GM20431 (cell line): Measurements from ENCODE around the gene KCNIP2.

Source experiments
- in situ Hi-C: fragments of 300-500 bp; cut with MseI, MboI; formaldehyde crosslinking; loops from one replicate; pipeline ENCODE4 v1.15.0; 2020; ENCODE audit warnings: low sequenced_read_pairs; ENCODE audit not compliant: unreplicated experiment

Gene KCNIP2

GRCh38 chr10:101843032-101844021 lies at the start of gene KCNIP2:
Gene KCNIP2, minus strand, starts transcription at chr10:101843800. Its CDS starts 232 bp downstream, at chr10:101843568.
- in situ Hi-C loops = no loop called here

DNA sequence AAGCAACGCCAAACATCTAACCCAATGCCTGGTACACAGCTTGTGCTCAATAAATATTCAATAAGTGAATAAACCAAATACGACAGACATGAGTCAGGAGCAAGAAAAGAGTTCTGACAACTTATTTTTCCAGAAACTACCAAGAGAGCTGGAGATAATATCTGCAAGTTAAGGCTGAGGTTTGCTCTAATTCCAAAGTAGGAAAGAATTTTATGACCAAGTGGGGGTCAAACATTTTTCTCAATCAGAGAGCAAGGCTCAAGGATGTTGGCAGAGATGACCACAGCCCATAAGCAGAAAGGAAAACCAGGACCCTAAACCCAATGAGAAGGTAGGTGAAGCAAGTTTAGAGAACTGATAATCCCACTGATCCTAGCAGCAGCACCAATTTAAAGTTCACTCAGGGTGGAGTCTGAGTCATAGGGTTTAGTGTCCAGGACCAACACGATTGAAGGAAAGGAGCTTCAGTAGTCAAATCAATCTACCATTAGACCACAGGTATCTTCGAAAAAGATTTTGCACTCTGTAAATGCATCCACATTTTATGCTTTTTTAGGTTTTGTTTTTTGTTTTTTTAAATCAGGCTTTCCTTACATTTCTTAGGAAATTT lies 49.3 kb upstream of the KCNIP2 start:
- in situ Hi-C loops = loop anchor here (10.0 kb wide), 1 partner anchor 122 kb away; no protein-coding TSS in a partner anchor

GRCh38 chr10:101889256-101890210 lies 45.9 kb upstream of the KCNIP2 start:
- in situ Hi-C loops = loop anchor here (10.0 kb wide), 1 partner anchor 125 kb away; no protein-coding TSS in a partner anchor

GRCh38 chr10:101888251-101888949 lies 44.8 kb upstream of the KCNIP2 start:
- in situ Hi-C loops = no loop called here

DNA sequence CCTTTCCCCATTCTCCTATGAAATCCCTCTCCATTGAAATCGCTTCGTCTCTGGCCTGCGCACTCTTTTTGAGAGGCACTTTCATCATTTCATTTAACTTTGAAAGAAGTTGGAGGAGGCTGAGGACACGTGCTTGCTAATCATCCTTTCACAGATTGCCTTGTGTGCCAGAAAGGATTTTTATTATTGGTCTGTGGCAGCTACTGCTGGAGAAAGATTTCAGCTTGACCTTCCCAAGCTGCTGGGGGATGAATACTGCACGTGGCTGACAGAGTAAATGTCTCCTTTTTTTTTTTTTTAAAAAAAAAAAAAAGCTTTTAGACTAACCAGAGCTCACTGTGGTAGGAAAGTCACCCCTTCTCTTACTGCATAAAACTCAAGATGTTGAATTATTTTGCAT lies 44.2 kb upstream of the KCNIP2 start:
- in situ Hi-C loops = no loop called here

DNA sequence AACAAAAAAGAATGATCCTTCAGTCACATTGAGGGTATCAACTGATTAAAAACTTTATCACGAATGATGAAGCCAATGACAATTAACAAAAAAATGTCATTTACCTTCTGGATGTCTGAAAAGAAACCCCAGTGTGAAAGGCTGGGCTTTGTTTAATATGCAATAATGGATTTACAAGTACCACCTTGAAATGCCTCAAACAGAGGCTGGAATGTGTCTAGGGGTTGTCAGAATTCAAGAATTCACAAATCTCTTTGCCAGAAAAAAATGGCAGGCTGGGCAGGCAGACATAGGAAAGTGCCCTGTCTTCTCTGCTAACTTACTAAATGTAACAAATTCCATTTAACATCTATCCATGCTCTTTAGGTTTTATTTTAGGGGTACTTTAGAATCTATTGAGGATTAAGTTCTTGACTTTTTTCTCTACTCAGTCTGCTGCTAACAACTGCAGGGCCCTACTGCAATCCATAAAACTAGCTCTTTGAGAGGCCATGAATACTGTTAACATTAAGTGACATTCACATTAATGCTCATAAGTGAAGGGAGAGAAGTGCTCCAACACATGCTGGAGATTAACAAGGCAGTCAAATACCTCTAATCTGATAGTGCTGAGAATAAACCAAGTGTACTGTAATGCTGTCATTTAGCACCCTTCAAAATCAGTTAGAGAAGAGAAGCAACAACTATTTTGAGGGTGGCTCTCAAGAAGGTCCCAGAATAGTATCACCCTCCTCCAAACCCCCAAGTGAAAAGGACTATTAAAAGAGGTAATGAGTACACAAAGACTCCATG lies 43.1 kb upstream of the KCNIP2 start:
- in situ Hi-C loops = no loop called here

DNA sequence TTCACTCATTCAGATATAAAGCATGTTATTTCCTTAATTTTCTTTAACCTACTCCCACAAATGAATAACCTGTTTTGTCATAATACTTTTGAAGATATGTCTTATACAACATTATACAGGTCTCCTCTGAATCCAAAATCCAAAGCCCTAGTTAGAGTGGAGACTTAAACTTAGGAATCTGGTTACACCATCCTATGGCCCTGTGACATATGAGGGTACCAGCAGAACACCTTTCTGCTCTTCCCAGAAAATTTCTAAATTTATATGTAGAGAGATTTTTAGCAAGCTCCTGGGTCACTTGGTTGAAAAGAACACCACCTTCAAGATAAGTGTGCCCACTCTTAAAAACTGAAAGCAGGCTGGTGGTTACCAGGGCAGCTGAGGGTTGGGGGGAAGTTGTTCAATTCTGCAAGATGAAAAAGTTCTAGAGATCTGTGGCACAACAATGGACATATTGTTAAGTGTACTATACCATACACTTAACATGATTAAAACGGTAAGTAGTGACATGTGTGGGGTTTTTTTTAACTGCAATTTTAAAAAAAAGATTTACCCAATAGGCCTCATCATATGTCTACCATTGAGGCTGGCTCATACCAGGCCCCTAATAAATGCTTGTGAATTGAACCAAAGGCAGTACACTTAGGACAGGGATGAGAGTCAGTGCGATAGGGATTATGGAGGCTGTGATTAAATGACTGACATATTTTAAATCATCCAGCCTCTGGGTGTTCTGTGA lies 37.6 kb upstream of the KCNIP2 start:
- in situ Hi-C loops = no loop called here

DNA sequence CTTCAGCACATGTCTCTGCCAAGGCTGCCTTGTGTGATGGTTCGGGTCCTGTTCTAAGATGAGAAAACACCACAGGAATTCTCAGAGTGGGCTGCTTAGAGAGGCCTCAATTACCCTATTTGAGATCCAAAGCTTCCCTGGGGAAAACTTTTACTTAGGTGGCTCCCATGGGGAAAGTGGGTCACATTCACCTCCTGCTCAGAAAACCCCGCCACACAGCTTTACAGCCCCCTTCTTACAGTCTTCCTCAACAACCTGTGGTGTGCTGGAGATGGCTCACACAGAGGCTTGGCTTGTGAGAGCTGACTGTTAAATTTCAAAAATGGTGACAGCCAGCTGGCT lies 36.6 kb upstream of the KCNIP2 start:
- in situ Hi-C loops = no loop called here

DNA sequence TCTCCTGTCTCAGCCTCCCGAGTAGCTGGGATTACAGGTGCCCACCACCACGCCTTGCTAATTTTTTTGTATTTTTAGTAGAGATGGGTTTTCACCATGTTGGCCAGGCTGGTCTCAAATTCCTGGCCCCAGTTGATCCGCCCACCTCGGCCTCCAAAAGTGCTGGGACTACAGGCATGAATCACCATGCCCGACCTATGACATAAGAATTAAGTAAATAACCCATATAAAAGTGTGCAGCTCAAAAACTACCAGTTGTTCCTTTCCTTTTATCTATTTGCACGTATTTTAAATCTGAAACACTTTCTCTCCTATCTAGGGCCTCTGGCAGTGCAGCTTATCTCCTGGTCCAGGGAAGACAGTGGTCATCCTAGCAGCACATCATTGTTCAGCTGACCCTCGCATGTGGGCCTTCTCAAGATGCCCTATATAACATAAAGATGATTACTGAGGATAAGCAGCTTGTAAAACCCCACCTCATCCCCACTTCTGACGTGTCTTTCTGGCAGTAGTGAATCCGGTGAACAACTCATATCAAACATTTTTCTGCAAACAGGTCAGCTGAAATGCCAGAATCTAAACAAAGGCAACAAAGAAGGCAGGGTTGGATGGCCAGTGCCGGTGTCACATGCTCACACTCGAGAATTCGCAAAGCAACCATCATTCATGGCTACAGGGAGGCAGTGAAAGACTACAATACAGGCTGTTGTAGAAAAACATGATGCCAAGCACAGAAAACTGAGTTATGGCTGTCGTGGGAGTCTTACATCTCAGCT lies 36.0 kb upstream of the KCNIP2 start:
- in situ Hi-C loops = no loop called here

GRCh38 chr10:101878869-101879268 lies 35.3 kb upstream of the KCNIP2 start:
- in situ Hi-C loops = no loop called here

DNA sequence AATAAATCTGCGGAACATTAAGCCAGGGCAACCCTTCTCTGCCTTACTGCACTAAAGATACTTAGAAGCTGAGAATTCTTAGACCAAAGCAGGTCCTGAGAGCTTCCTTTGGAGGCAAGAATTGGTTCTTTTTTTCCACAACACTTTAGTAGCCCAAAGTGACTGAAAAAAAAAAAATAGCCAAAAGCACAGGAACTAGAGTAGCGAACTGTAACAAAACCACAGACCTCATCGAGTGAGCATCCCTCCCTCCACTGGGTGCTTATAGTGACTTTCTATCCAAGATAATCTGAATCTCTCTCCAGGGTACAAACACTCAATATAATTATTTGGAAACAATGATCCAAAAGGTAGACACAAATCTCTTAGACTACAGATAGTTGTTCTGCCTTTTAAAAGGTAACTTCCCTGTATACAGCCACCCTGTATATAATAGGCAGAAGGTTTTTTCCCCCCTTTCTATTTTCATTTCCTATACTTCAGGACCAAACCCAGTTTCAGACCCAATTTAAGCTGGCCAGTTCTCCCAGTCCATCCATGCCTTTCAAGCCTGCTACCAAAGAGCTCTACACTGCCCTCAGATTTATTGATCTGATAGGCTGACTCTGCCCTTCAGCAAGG lies 31.6 kb upstream of the KCNIP2 start:
- in situ Hi-C loops = no loop called here

DNA sequence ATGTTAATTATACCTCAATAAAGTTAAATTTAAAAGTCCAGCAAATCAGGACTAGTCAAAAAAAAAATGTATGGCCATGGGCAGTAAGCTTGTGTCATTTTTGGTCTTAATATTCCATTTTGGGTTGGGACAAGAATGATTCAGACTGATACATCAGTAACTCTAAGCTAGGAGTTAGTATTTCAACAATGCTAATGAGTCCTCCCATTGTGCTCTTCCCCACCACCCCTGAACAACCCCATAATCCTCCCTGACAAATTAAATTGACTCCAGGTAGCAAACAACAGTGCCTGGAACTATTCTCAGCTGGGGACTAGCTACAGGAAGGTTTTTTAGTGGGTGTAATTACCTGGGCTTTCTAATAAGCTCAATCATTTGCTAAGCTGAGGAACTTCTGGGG lies 30.7 kb upstream of the KCNIP2 start:
- in situ Hi-C loops = no loop called here

GRCh38 chr10:101867931-101868330 lies 24.3 kb upstream of the KCNIP2 start:
- in situ Hi-C loops = no loop called here

DNA sequence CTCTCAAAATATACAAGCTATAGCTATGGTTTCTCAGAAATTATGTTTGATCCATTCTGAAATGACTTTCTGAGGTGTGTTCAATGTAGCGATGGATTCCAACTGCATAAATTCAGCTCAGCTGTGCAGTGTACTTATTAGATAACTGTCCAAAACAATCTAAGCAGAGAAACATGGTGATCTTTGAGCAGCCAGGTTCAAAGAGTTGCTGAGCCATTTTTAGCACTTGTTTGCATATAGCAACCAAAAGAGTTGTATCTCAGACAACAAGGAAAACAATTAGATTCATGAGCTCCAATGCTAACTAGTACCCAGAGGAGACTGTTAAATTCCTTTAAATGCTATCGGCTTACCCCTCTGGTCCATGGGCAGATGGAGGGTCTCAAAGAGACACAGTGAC lies 15.9 kb upstream of the KCNIP2 start:
- in situ Hi-C loops = no loop called here

DNA sequence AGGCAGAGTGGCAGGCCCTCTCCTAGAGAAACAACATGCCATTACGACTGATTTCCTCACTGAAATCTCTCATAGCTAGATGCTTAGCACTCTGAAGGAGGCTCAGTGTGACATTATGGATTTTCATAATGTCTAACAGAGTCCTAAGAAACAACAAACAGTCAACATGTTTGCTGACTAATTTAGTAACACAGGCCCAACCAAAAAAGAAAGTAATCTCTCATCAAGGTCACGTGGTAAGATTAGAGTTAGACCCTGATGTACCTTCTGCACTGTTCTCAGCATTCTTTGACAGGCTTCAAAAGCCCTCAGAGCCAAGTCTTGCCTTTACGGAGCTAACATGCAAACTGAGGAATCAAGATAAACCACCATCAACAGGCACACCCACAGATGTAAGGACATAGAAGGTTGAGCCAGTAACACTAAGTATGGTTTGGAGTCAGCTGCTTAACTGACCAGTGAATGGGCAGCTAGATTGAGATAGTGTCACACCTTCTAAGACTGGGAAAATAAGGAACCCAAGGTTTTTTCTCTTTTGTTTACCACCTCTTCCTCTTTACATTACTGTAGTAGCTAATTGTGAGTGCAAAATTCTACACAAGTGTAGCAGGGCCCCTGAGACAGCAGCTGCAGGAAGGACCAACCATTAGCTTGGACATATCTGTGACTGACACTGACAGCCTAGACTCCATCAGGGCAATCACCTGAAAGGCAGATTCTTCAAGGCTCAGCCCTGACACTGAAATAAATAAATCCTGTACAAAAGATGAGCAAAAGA lies 15.3 kb upstream of the KCNIP2 start:
- in situ Hi-C loops = no loop called here

GRCh38 chr10:101857802-101858476 lies 14.3 kb upstream of the KCNIP2 start:
- in situ Hi-C loops = no loop called here
